Measurements from ENCODE around the gene KPNB1. TPM values are rescaled to one million over a fixed set of nuclear protein-coding genes. Genes with fewer than 3 reads are reported as not detected.
A peak's percentile ranks its signal among the peaks of the same experiment; 100 is the strongest.

The KPNB1 gene
- total RNA-seq (100 to 1,000 TPM; 192 to 323 (median 227) TPM), polyA plus RNA-seq (100 to 1,000 TPM in 2 of 3 donors, 10 to 100 TPM in 1; 78.0 to 121 (median 120) TPM)
- long read RNA-seq, donor 1, full-length matches to known transcripts, result 58 of 88 reads
- long read RNA-seq, donor 1, partial matches to known transcripts, result 19 of 88 reads
- long read RNA-seq, donor 1, other reads (novel, unspliced or antisense), result 11 of 88 reads
- long read RNA-seq, donor 2, full-length matches to known transcripts, result 73 of 120 reads
- long read RNA-seq, donor 2, partial matches to known transcripts, result 29 of 120 reads
- long read RNA-seq, donor 2, other reads (novel, unspliced or antisense), result 18 of 120 reads

DNA sequence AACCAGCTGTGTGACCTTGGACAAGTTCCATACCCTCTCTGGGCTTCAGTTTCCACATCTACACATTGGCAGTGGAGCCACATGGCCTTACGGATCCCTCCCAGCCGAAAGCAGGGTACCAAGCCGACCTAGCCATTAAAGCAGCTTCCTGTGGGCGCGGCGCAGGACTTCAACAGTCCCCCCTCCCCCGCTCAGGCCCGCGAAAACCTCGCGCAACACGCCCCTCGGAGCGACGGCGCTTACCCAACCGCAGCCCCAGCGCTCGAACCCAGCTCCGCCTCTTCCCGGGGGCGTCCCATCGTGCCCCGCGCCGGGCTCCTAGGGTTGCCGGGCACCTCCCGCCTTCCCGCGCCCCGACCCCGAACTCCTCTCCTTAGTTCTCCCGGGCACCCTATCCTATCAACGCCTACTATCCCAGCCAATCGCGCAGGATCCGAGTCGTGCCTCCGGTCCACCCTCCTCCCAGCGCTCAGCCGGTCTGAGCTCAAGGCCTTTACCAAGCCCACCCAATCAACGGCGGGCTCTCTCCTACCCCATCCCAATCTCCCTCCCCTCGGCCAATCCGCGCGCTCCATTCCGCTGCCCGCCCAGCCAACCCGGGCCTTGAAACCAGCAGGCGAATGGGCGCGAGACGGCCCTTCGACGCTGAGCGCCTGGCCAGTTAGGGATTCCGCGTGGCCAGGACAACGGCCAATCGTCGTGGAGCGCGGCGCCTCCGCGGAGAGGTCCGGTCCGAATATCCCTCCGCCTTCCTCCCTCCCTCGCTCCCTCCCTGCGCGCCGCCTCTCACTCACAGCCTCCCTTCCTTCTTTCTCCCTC is at the start of gene KPNB1:
TSS of gene KPNB1 (plus strand) at position 767 of the 819 bp plus-strand sequence. CDS start 326 bp downstream, outside the sequence.
- 0% methylated on average over 72 to 74 of the region's 74 CpGs for WGBS, 3 donors
- Histone ChIP-seq H3K4me3 (peak within 1 kb of the TSS; percentile 92), H3K27me3 (ENCODE audit: insufficient read depth in 3 of 3, low read length in 2 of 3) (no peaks in the 10 kb centered on the region), H3K36me3 (ENCODE audit: insufficient read depth in 1 of 2, low read depth in 1 of 2) (peaks cover 4 to 34% of the 10 kb centered on the region in 2 donors), H3K27ac (peak within 1 kb of the TSS; percentile 93), H3K9me3 (no peaks in the 10 kb centered on the region), H3K4me1 (peaks cover 29% of the 10 kb centered on the region)
- ATAC-seq (peak; percentile 87 to 90 (median 90)), DNase-seq (peak; percentile 100)
- TF ChIP-seq, protein P1, sequence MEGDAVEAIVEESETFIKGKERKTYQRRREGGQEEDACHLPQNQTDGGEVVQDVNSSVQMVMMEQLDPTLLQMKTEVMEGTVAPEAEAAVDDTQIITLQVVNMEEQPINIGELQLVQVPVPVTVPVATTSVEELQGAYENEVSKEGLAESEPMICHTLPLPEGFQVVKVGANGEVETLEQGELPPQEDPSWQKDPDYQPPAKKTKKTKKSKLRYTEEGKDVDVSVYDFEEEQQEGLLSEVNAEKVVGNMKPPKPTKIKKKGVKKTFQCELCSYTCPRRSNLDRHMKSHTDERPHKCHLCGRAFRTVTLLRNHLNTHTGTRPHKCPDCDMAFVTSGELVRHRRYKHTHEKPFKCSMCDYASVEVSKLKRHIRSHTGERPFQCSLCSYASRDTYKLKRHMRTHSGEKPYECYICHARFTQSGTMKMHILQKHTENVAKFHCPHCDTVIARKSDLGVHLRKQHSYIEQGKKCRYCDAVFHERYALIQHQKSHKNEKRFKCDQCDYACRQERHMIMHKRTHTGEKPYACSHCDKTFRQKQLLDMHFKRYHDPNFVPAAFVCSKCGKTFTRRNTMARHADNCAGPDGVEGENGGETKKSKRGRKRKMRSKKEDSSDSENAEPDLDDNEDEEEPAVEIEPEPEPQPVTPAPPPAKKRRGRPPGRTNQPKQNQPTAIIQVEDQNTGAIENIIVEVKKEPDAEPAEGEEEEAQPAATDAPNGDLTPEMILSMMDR (IDR thresholded peaks at IDR 0.05), result no peak
- intact Hi-C loops (cut with DNase I), result no loop called here

DNA sequence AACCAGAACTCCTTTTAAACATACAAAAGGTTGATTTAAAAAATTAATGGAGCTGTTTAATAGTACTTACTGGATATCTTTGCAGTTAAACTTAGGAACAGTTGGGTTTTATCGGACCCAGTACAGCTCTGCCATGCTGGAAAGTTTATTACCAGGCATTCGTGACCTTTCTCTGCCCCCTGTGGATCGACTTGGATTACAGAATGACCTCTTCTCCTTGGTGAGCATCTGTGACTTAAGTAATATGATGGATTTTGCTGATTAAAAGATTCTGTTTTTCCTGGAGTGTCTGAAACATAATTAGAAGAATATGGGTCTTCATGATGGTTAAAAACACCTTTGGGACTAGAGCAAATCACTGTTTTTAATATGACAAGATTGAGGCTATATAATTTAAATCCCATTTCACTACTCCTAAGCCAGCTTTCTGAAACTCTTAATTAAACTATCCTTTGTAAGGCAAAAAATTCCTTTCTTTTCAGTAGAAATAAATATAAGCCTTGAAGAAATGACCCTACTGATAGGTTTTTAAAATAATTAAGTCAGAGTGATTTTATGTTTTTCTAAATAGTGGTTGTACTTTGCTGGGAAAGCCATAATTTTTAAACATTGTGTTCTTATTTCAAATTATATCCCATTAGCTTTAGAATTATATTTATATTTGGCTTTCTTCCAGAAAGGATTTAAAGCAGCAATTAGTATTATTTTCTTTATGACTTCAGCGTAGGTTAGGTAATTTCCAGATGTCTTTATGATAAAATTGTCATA is 45.7 kb upstream of the KPNB1 start:
- intact Hi-C loops (cut with DNase I), result loop anchor here in 1 of 2 donors (10.0 kb wide), 1 partner anchor 51 kb away; no protein-coding TSS in a partner anchor
- 25 to 39% (median 25%) methylated on average over 4 of the region's 4 CpGs for WGBS, 3 donors

DNA sequence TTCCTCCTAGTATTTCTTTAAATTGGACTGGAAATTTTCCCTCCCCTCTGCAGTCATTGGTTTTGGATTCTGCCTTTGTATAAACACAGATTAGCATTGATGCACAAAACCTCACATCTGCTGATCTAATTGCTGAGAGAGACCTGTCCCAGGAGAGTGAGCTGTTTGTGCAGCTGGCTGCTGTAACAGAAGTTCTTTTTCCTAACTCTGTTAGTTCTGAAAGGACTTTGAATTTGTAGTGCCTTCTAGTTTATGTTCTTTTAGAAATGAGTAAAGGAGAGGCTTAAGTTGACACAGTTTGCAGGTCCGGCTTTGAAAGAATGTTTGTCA is 45.2 kb upstream of the KPNB1 start:
- peaks cover 0 to 99% of the 10 kb centered on the region in 2 donors for H3K36me3 ChIP-seq (ENCODE audit: insufficient read depth in 1 of 2, low read depth in 1 of 2)
- H3K9me3 ChIP-seq, result no peaks in the 10 kb centered on the region
- WGBS, 3 donors, result 57 to 64% (median 58%) methylated on average over 1 of the region's 1 CpG
- H3K4me3 ChIP-seq, result no peak overlapping the region
- peak in 1 of 4 donors; percentile 56 for ATAC-seq
- H3K4me1 ChIP-seq, result no peaks in the 10 kb centered on the region
- intact Hi-C loops (cut with DNase I), result loop anchor here in 1 of 2 donors (10.0 kb wide), 1 partner anchor 50 kb away; no protein-coding TSS in a partner anchor
- TF ChIP-seq, protein P1 (IDR thresholded peaks at IDR 0.05), result no peak
- no peaks in the 10 kb centered on the region for H3K27me3 ChIP-seq (ENCODE audit: insufficient read depth in 3 of 3, low read length in 2 of 3)
- H3K27ac ChIP-seq, result no peak overlapping the region
- no peak for DNase-seq

More for the DNA sequence above, 45.7 kb upstream of the KPNB1 start:
- TF ChIP-seq, protein P1 (IDR thresholded peaks at IDR 0.05), result no peak
- no peak overlapping the region for H3K27ac ChIP-seq
- H3K27me3 ChIP-seq (ENCODE audit: insufficient read depth in 3 of 3, low read length in 2 of 3), result no peaks in the 10 kb centered on the region
- ATAC-seq (no peak), DNase-seq (no peak)
- H3K4me3 ChIP-seq, result no peak overlapping the region
- no peaks in the 10 kb centered on the region for H3K4me1 ChIP-seq
- H3K9me3 ChIP-seq, result no peaks in the 10 kb centered on the region
- H3K36me3 ChIP-seq (ENCODE audit: insufficient read depth in 1 of 2, low read depth in 1 of 2), result peaks cover 3 to 99% of the 10 kb centered on the region in 2 donors

DNA sequence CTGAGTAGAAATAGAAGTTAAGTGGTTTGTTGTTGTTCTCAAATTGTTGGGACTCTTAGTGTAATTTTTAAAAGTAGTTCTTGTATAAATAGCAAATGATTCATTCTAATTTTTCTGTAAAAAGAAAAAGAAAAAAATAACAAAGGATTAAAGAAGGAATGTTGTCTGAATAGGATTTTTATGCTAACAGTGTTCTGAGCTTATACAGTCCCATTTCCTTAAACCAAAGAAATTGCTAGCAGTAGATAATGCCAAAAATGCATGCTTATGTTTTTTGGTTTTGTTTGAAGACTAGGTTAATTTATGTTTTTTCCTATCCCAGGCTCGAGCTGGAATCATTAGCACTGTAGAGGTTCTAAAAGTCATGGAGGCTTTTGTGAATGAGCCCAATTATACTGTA is 44.7 kb upstream of the KPNB1 start:
- DNase-seq, result no peak
- WGBS, 3 donors, result 38 to 49% (median 38%) methylated on average over 1 of the region's 1 CpG

More for the DNA sequence above, 44.7 kb upstream of the KPNB1 start:
- TF ChIP-seq, protein P1 (IDR thresholded peaks at IDR 0.05), result no peak
- Histone ChIP-seq H3K27me3 (ENCODE audit: insufficient read depth in 3 of 3, low read length in 2 of 3) (no peaks in the 10 kb centered on the region), H3K4me3 (no peak overlapping the region), H3K27ac (no peak overlapping the region), H3K4me1 (no peaks in the 10 kb centered on the region), H3K36me3 (ENCODE audit: insufficient read depth in 1 of 2, low read depth in 1 of 2) (peaks cover 0 to 99% of the 10 kb centered on the region in 2 donors), H3K9me3 (no peaks in the 10 kb centered on the region)
- intact Hi-C loops (cut with DNase I), result loop anchor here in 1 of 2 donors (10.0 kb wide), 1 partner anchor 50 kb away; no protein-coding TSS in a partner anchor
- no peak for ATAC-seq
